ENCODE results near the gene STK39.

The STK39 gene

DNA sequence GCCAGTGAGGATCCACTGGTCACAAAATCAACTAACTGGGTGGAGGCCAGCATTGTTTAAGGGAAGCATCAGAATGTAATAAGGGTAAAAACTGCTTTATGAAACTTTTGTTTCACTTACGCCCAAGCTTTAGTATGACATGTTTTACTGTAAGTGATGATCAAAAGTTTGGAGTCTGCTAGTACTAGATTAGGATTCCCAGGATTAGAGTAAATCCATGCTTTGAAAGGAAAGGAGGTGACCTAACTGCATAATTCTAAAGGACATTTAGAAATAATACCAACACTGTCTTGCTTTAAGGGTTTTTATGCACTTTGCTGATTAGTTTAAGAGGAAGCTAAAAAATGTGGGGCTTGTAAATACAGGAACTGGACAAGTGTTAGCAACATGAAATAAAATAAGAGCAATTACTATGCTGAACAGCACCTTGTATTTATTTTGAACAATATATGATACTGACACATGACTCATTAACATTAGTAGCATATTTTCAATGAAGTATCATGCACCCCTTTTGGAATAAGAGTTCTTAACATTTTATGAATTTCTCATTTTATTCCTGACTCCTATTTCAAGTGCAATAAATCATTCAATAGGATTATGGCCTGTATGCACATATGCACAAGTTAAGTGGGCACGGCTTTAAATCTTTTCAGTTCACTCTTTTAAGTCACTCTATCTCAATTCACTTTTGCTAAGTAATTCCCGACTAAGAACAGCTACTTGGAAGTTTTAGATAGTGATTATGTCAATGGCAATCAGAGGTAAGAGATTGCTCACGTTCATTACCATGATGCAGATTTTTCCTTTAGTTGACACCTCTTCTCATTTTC is 62.5 kb downstream of the STK39 start:
- peak; percentile 36 for DNase-seq (ENCODE audit: low read depth)
- no peak overlapping the region for H3K4me3 ChIP-seq (ENCODE audit: low read length)
- TF ChIP-seq, protein P1, sequence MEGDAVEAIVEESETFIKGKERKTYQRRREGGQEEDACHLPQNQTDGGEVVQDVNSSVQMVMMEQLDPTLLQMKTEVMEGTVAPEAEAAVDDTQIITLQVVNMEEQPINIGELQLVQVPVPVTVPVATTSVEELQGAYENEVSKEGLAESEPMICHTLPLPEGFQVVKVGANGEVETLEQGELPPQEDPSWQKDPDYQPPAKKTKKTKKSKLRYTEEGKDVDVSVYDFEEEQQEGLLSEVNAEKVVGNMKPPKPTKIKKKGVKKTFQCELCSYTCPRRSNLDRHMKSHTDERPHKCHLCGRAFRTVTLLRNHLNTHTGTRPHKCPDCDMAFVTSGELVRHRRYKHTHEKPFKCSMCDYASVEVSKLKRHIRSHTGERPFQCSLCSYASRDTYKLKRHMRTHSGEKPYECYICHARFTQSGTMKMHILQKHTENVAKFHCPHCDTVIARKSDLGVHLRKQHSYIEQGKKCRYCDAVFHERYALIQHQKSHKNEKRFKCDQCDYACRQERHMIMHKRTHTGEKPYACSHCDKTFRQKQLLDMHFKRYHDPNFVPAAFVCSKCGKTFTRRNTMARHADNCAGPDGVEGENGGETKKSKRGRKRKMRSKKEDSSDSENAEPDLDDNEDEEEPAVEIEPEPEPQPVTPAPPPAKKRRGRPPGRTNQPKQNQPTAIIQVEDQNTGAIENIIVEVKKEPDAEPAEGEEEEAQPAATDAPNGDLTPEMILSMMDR (conservative IDR thresholded peaks at IDR 0.05; ENCODE audit: low read depth, low read length) = no peak

DNA sequence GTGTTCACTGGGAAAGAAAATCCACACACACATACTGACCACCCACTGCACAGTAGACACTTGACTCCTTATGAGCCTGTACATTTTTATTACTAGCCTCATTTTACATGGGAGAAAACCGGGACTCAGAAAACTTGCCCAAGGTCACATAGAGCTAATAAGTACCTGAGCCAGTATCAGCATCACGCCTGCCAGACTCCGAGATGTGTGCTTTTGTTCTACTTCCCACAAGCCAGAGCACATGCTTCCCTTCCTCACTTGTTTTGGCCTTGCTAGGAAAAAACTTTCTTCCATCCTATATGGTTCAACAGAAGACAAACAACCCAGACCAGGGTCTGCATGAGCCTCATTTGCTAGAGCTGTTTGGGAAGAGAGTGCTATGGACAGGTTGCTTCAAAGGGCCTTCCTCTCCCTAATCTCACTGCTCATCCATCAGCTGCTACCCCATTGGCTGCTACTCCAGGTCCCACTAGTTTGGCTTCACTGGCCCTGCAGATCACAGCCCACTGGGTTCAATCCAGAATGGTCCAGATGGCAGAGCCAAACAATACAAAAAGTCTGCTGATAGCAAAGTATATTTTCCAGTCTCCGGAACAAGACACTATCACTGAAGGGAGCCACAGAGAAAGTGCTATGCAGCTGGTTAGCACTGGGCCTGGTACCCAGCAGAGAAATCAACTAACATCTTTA is 63.9 kb downstream of the STK39 start:
- no peak for DNase-seq (ENCODE audit: low read depth)
- TF ChIP-seq, protein P1 (conservative IDR thresholded peaks at IDR 0.05; ENCODE audit: low read depth, low read length) = no peak
- H3K4me3 ChIP-seq (ENCODE audit: low read length) = no peak overlapping the region

DNA sequence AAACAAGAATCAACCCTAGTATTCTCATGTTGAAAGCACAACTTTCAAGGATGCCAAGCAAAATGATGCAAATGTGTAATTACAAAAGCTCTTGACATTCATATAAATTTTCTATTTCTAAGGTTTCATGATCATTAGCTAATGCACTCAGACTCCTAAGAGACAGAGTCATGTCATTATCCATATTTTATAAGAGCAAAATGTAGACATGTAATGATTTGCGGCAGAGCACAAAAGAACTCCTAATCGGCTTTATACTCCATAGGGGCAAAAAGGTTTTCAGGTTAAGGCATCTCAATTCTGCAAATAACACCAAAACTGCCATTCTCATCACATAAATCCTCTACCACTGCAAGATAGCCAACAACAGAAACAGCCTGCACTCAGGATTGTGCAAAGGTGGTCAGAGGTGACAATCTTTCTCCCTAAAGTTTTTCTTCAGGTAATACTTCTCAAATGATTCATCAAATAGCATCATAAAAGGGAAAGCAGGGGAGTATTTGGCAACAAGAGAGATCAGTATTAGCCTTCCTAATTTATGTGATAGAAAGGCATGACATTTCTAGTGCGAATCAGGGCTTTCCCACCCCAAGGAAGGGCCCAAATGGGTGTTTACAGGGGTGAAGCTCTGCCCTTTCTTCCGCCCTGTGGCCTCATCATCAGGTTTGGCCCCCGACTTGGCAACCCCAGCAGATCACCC is 64.7 kb downstream of the STK39 start:
- TF ChIP-seq, protein P1 (conservative IDR thresholded peaks at IDR 0.05; ENCODE audit: low read depth, low read length) = no peak
- no peak for DNase-seq (ENCODE audit: low read depth)
- no peak overlapping the region for H3K4me3 ChIP-seq (ENCODE audit: low read length)

DNA sequence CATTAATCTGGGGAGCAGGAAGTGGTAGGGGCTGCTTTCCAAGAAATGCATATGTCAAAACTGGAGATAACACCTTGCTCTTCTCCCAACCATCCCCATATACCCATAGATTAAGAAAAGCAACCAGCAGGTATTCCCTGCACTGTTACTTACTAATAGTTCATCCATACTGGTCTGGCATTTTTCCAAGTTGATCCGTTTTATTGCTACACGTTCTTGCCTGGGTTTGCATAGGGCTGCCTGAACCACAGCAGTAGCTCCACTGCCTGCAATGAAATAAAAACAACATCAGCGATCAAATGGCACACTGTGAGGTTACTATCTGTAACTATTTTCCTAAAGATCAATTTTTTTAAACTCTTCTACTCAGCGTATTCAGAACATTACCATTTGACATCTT is 65.6 kb downstream of the STK39 start:
- TF ChIP-seq, protein P1 (conservative IDR thresholded peaks at IDR 0.05; ENCODE audit: low read depth, low read length) = no peak
- DNase-seq (ENCODE audit: low read depth) = no peak
- no peak overlapping the region for H3K4me3 ChIP-seq (ENCODE audit: low read length)

DNA sequence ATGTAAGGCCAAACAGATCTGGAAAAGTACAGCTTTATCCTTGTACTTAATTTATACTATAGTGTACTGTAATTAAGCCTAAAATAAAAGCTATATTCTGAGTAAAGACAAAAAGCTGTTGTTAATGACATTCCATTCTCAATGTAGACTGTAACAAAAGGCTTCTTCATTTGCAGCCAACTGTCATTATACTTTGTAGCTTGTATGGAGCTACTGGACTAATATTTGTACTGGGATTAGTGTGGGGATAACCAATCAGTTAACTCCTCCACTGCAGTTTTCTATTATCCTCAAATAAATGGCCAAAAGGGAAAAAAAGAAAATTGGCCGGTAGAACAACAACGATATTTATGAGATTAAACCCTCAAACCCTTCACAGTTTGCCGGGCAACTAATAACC is 66.5 kb downstream of the STK39 start:
- TF ChIP-seq, protein P1 (conservative IDR thresholded peaks at IDR 0.05; ENCODE audit: low read depth, low read length) = no peak
- H3K4me3 ChIP-seq (ENCODE audit: low read length) = no peak overlapping the region
- peak; percentile 69 for DNase-seq (ENCODE audit: low read depth)

DNA sequence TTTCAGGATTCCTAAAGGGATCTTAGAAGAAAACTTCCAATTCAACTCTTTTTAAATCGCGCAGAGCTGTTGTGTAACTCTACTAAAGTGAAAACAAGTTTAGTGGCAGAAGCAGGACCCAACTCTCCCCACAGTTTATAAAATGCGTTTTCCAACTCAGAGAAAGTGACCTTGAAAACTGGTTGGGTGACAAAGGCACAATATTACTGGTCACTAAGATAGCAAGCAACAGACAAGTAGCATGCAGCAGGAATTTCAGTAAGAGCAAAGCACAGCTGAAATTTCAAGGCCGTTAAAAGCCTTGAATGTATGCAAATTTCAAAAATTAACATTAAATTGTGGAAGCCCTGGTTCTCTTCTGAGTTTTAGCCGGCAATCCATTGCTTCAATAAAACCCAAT is 66.9 kb downstream of the STK39 start:
- DNase-seq (ENCODE audit: low read depth) = no peak
- no peak overlapping the region for H3K4me3 ChIP-seq (ENCODE audit: low read length)
- TF ChIP-seq, protein P1 (conservative IDR thresholded peaks at IDR 0.05; ENCODE audit: low read depth, low read length) = no peak

Measured in retinal pigment epithelial cell (primary cell).